Stomach (tissue), 4 donors: Measurements from ENCODE around the gene RAE1.

ENCODE experiments used
- POLR2A ChIP-seq, 4 donors: fragments of 450-650 bp; IDR thresholded peaks; one replicate each; pipeline ENCODE4 v1.6.1; 2016; ENCODE audit warnings: antibody characterized with exemption in 4 of 4, control low read depth in 2 of 4, mild to moderate bottlenecking in 1 of 4, moderate library complexity in 1 of 4
- POLR2AphosphoS5 ChIP-seq, 3 donors: sonication (generic); formaldehyde crosslinking; IDR thresholded peaks; one replicate each; pipeline ENCODE4 v1.6.1; 2016; ENCODE audit warnings: antibody characterized with exemption in 3 of 3
- TF ChIP-seq, protein P1 (sequence below), 7 experiments: fragments of 450-650 bp in 4 of 7; fragments of 200-600 bp in 3 of 7; sonication (generic) in 3 of 7; IDR thresholded peaks; one replicate each; pipeline ENCODE4 v1.5.1; 2016 to 2019; ENCODE audit warnings: antibody characterized with exemption in 7 of 7, control low read depth in 2 of 7, mild to moderate bottlenecking in 1 of 7

DNA sequence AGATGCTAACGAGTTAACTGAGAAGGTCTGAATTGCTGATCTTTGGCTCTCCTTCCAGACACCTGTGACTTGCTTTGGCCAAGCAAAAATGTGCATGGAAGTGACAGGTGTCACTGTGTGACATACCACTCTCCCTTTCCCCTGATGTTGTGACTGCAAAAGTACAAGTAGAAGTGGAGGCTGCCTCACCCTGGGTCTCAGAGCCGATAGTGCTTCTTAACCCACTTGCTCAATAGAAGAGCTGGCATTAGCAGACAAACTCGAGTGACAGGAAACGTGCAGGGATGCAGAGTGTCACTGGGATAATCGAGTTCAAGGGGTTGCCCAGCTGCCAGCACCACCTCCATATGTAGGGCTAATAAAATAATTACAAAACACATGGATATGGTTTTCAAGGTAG lies 37.8 kb upstream of the RAE1 start:
- TF ChIP-seq POLR2AphosphoS5 (IDR thresholded peaks at IDR 0.05) (no peak), POLR2A (IDR thresholded peaks at IDR 0.05) (no peak)
- TF ChIP-seq, protein P1, sequence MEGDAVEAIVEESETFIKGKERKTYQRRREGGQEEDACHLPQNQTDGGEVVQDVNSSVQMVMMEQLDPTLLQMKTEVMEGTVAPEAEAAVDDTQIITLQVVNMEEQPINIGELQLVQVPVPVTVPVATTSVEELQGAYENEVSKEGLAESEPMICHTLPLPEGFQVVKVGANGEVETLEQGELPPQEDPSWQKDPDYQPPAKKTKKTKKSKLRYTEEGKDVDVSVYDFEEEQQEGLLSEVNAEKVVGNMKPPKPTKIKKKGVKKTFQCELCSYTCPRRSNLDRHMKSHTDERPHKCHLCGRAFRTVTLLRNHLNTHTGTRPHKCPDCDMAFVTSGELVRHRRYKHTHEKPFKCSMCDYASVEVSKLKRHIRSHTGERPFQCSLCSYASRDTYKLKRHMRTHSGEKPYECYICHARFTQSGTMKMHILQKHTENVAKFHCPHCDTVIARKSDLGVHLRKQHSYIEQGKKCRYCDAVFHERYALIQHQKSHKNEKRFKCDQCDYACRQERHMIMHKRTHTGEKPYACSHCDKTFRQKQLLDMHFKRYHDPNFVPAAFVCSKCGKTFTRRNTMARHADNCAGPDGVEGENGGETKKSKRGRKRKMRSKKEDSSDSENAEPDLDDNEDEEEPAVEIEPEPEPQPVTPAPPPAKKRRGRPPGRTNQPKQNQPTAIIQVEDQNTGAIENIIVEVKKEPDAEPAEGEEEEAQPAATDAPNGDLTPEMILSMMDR (IDR thresholded peaks at IDR 0.05), result no peak
